Endometrial microvascular endothelial cells (primary cell): ENCODE data around the gene CNNM2. TPM values are rescaled to one million over a fixed set of nuclear protein-coding genes. Genes with fewer than 3 reads are reported as not detected.

ENCODE experiments used
- in situ Hi-C: cut with HindIII; loops from 2 replicates; pipeline ENCODE4 v1.10.0; 2017; ENCODE audit warnings: low sequenced_read_pairs, low pct_unique_long_range_greater_than_20kb; ENCODE audit errors: inconsistent ontology term
- total RNA-seq: library from RNA; depleted of rRNA; stranded (reverse); fragments of >200 nt; gene quantifications from one replicate; pipeline ENCODE4 v1.2.3, GENCODE V29; 2015; ENCODE audit errors: inconsistent ontology term

CNNM2 gene
- total RNA-seq, 1 donor from 2014 or later = 1.1 TPM

DNA sequence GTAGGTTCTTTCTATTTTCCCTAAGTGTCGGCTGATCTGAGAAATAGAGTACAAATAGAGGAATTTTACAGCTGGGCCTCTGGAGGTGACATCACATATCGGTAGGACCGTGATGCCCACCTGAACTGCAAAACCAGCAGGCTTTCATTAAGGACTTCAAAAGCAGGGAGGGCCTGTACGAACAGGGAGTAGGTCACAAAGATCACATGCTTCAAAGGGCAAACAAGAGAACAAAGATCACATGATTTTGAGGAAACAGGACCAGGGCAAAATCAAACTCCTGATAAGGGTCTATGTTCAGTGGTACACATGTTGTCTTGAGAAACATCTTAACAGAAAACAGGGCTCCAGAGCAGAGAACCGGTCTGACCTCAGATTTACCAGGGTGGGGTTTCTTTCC lies 88.9 kb downstream of the CNNM2 start:
- in situ Hi-C loops = no loop called here

- in situ Hi-C loops = no loop called here
Observed at GRCh38 chr10:103013416-103013815, 95.3 kb downstream of the CNNM2 start.

GRCh38 chr10:103019425-103019824 lies 101.3 kb downstream of the CNNM2 start:
- in situ Hi-C loops = no loop called here

DNA sequence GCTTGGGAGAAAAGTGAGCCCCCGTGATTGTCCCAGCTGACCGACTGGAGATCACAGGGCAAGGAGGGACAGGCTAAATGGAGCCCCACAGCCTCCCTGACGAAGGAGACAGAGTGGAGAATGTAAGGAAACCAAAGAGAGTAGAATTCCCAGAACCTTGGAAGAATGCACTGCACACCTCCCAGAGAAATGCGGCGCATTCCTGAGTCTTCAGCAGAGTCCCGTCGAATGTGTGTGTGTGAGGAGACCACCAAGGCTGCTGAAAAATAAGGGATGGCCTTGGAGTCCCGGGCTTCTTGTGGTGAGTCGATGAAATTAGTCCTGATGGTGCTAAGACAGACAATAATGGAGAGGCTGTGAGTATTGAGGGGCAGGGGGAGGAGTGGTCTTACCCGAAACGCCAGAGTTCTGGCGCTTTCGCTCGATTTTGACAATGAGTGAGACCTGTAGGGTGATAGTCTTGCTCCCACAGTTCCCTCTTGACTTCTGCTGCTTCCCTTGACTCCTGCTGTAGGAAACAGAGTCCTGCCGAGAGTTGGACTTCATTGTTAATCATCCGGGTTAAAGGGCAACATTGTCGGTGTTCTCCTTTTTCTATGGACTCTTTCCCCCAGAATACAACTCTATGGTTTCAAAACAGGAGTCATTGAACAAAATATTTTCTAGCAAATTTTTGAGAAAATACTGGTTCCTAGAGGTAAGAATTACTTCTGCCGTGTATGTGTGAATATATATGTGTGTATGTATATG lies 103.2 kb downstream of the CNNM2 start:
- in situ Hi-C loops = no loop called here

DNA sequence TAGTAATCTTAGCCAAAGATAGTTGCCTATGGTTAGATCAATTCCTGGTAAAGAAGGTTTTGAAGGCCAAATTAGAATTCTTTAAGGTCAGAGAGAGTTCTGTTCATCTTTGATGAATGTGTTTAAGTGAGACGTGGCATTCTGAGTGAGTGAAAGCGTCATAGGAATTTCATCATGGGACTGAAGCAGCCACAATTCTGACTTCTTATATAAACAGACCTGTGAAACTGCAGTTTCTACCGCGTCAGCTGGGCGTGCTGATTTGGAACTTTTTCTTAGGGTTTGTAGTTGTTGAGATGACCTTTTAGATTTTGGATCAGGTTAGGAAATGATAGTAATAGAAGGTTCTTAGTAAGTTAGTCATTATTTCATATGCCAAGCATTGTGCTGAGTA lies 103.8 kb downstream of the CNNM2 start:
- in situ Hi-C loops = no loop called here

DNA sequence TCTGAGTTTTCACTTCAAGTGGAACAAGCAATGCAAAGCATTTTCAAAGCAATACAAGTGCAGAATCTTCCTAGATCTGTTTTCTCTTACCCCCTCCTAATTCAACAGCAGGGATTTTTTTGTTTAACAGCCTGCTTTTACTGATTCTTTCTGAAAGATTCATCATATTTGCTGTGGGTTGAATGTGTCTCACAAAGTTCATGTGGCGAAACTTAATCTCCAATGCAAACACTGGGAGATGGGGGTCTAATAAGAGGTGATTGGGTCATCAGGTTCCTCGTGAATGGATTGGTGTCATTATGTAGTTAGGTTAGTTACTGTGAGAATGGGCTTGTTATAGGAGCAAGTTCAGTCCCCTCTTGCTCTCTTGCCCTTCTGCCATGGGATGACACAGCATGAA lies 107.6 kb downstream of the CNNM2 start:
- in situ Hi-C loops = no loop called here

DNA sequence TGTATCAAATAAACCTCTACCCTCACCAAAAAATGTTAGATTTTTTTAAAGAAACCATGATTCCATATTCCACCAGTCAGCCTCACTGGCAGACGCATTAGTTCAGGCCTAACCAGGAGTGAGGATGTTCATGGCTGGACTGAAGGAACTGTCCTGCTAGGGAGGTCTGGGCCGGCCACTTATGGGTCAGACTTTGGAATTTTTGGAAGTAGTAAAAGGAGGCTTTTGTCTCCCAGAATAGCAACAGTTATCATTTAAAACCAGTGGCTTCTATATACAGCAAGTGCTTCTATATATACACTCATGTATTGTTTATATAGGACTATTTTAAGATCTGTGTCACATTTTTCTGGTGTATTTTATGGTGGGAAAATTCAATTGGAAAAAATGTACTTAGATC lies 120.5 kb downstream of the CNNM2 start:
- in situ Hi-C loops = no loop called here

DNA sequence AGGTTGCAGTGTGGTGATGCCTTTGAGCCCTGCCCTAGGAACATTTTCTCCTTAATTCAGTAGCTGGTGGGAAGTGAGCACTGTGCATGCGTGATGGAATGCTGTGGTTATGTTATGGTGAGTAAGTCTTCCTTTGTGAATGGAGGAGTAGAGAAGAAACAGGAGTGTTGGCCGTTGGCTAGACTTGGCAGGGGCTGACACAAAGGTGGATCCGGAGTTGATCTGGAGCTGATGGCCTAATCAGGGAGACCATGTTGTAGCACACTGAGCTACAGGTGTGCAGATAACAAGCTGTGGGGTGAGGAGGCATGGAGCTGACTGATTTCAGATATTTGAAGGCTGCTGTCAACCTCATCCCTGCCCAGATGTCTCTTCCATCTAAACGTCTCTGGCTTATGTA lies 122.3 kb downstream of the CNNM2 start:
- in situ Hi-C loops = no loop called here

GRCh38 chr10:103041391-103041790 lies 123.3 kb downstream of the CNNM2 start:
- in situ Hi-C loops = no loop called here

DNA sequence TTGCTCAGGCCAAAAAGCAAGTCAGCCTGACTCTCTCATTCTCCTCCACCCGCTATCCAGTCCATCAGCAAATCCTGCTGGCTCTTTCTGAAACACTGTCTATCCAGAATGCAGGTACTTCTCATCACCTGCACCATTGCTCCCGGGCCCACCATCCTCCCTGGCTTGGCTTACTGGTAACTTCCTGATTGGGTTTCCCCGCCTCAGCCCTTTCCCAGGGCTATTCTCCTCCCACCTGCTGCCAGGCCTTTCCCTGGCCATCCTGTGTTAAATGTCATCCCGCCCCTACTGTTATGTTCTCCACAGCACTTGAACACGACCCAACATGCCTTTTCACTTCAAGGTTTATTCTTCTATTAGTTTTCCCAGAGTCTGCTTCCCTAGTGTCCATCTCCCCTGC lies 124.0 kb downstream of the CNNM2 start:
- in situ Hi-C loops = no loop called here

DNA sequence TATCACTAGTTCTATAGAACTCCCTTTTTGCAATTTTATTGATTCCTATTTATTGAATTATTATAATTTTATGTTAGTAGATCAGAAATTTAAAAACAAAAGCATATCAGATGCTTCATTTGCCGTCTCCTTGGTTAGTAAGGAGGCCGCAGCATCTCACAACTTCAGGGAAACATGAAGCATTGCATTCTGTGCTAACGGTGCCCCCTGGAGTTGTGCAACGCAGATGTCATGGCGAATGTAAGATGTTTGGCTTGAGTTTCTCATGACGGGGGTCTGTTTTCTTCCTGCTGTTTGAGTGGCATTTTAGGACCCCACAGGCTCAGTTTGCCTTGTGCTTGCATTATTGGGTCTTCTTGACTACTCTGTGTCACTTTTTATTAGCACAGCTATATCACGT lies 124.8 kb downstream of the CNNM2 start:
- in situ Hi-C loops = no loop called here

DNA sequence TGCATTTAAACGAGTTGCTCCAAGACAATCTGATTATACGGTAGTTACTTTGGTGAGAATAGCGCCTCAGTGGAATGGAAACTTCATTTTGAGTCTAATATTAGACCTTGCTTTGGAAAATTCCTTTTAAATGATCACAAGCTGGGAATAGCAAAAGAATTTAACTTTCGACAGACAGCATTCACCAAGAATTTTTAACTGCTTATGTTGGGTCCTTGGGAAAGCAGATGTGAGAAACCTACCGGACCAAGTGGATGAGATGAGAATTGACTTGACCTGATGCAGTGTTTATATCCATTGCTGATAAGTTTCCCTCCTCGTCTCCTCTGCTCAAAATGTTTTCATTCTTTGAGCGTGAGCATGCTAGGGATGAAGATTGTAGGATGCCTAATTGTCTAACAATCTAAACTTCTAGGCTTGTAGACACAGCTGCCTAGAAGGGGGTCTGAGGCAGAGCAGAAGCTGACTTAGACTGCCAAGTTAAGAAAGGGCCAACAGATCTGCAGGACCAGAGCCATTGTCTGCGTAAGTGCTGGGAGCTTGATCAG lies 126.9 kb downstream of the CNNM2 start:
- in situ Hi-C loops = no loop called here

- in situ Hi-C loops = no loop called here
Observed at GRCh38 chr10:103045961-103046360, 127.9 kb downstream of the CNNM2 start.

DNA sequence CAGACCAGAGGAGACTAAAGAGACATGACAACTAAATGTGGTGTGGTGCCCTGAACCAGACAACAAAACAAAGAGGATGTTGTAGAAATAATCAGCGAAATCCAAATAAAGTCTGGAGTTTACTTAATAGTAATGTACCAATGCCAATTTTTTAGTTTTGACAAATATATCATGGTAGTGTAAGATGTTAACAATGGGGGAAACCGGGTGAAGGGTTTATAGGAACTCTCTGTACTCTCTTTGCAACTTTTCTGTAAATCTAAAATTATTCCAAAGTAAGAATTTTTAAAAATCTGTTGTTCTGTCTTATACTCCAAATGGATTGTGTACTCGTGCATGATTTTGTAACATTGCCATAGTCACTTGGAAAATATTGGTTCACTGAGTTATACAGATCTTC lies 129.3 kb downstream of the CNNM2 start:
- in situ Hi-C loops = no loop called here

- in situ Hi-C loops = no loop called here
Observed at GRCh38 chr10:103049237-103049636, 131.1 kb downstream of the CNNM2 start.

- in situ Hi-C loops = no loop called here
Observed at GRCh38 chr10:103053659-103054581, 135.8 kb downstream of the CNNM2 start.

- in situ Hi-C loops = no loop called here
Observed at GRCh38 chr10:103054621-103055020, 136.5 kb downstream of the CNNM2 start.

- in situ Hi-C loops = no loop called here
Observed at GRCh38 chr10:103055105-103055504, 137.0 kb downstream of the CNNM2 start.

DNA sequence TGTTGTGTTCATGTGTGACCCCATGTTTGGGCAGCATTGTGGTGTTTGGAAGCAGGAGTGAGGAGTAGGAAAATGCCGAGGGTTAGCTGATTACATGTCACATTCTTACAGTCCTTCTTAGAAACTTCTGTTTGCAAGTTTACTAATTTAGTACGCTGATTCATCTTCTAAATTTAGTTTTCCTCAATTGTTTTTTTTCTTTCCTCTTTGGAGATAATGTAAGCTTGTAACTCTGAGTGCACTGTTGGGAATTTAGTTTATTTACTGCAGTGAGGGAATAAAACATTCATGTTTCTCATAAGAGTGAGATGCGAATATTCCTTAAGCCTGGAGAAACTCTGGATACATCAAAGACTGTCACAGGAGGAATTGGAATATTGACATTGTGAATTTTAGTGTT lies 139.9 kb downstream of the CNNM2 start:
- in situ Hi-C loops = no loop called here

DNA sequence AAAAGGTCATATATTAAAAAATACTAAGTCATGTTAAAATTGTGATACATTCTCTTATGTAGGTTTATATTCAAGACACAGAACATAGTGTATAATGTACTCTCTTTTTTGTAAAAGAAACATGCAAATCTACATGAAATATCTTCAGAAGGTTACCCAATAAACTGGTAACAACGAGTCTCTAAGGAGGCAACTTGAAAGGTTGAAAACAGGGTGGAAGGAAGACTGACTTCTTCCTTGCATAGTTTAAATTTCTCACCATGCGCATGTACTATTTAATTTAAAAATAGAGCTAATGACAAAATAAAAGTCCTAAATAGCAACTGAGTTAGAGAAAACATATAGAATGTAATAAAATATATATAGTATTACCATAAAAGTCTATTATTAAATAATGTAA lies 142.5 kb downstream of the CNNM2 start:
- in situ Hi-C loops = no loop called here
